ENCODE data around the gene GRM7. TPM values are rescaled to one million over a fixed set of nuclear protein-coding genes. Genes with fewer than 3 reads are reported as not detected.

Gene GRM7
- total RNA-seq, 1 experiment from 2014 or later, result 0.28 TPM

DNA sequence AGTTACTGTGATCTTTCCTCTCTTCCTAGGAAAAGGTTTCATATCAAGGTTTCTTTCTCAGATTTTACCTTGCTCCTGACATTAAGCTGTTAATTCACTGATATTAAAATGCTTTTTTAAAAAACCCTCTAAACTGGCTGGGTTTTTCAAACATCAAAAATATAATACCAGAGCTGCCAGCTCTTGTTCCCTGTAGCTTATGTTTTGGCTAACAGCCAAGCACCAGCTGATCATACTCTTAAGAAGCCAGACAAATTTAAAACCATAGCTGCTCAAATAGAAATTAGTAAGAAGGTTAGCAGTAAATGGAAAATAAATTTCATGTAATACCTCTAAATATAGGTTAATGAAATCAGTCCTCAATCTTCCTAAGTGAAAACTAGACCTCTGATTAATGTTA lies 657.5 kb downstream of the GRM7 start:
- Histone ChIP-seq H3K27ac (ENCODE audit: insufficient read length, low read depth, low read length) (no peak overlapping the region), H2AK5ac (ENCODE audit: insufficient read length, low read length) (no peak overlapping the region), H4K5ac (ENCODE audit: insufficient read length, low read depth, low read length) (no peak overlapping the region), H3K18ac (ENCODE audit: insufficient read length, low read depth, low read length) (no peak overlapping the region), H2BK12ac (ENCODE audit: insufficient read length, low read depth, low read length) (no peak overlapping the region), H3K4me1 (ENCODE audit: insufficient read depth, low read length) (no peaks in the 10 kb centered on the region), H3K4ac (ENCODE audit: low read depth, low read length) (no peak overlapping the region), H3K79me2 (ENCODE audit: insufficient read depth, low read length) (no peaks in the 10 kb centered on the region), H3K23ac (ENCODE audit: insufficient read length, low read depth, low read length) (no peak overlapping the region), H3K23me2 (ENCODE audit: insufficient read length, low read depth, low read length, poor library complexity, severe bottlenecking) (no peaks in the 10 kb centered on the region), H2BK20ac (ENCODE audit: low read depth, low read length, poor library complexity, severe bottlenecking) (no peak overlapping the region), H3T11ph (ENCODE audit: low read length) (no peak overlapping the region), H3K79me1 (ENCODE audit: insufficient read depth, low read depth, low read length, poor library complexity, severe bottlenecking) (no peaks in the 10 kb centered on the region), H2AFZ (ENCODE audit: low read length) (no peak overlapping the region), H4K91ac (ENCODE audit: insufficient read length, low read depth, low read length) (no peak overlapping the region), H2BK15ac (ENCODE audit: low read depth, low read length) (no peak overlapping the region), H4K20me1 (ENCODE audit: control insufficient read depth, insufficient read depth, insufficient read length) (no peaks in the 10 kb centered on the region), H3K56ac (ENCODE audit: insufficient read length, low read depth, low read length) (no peak overlapping the region), H3K14ac (ENCODE audit: insufficient read depth, low read length) (no peak overlapping the region), H2BK120ac (ENCODE audit: low read depth, low read length, poor library complexity, severe bottlenecking) (no peak overlapping the region), H2BK5ac (ENCODE audit: insufficient read length, low read length) (no peak overlapping the region), H3K4me2 (ENCODE audit: insufficient read depth, insufficient read length, low read length) (no peak overlapping the region), H3K9ac (ENCODE audit: extremely low read depth, insufficient read length, low read length) (no peak overlapping the region), H3K27me3 (ENCODE audit: insufficient read depth, low read length) (no peaks in the 10 kb centered on the region), H3K9me3 (ENCODE audit: control insufficient read depth, low read depth, low read length) (no peaks in the 10 kb centered on the region), H4K8ac (replicated peaks; ENCODE audit: insufficient read length, low read depth, low read length) (no peak overlapping the region)
- Mint-ChIP-seq H3K36me3 (ENCODE audit: insufficient read depth in 1 of 3, low read depth in 3 of 3) (peaks cover 0 to 1% (median 0%) of the 10 kb centered on the region in 3 experiments; a peak in 1 of 7 replicates), H3K27ac (no peak overlapping the region), H3K9me3 (no peaks in the 10 kb centered on the region; a peak in 1 of 5 replicates), H3K27me3 (ENCODE audit: low read depth) (no peaks in the 10 kb centered on the region), H3K4me1 (no peaks in the 10 kb centered on the region), H3K4me3 (no peak overlapping the region)
- DNase-seq, result no peak
- TF ChIP-seq, protein P1, sequence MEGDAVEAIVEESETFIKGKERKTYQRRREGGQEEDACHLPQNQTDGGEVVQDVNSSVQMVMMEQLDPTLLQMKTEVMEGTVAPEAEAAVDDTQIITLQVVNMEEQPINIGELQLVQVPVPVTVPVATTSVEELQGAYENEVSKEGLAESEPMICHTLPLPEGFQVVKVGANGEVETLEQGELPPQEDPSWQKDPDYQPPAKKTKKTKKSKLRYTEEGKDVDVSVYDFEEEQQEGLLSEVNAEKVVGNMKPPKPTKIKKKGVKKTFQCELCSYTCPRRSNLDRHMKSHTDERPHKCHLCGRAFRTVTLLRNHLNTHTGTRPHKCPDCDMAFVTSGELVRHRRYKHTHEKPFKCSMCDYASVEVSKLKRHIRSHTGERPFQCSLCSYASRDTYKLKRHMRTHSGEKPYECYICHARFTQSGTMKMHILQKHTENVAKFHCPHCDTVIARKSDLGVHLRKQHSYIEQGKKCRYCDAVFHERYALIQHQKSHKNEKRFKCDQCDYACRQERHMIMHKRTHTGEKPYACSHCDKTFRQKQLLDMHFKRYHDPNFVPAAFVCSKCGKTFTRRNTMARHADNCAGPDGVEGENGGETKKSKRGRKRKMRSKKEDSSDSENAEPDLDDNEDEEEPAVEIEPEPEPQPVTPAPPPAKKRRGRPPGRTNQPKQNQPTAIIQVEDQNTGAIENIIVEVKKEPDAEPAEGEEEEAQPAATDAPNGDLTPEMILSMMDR (conservative IDR thresholded peaks at IDR 0.05), result no peak
